Activated effector memory CD4-positive, alpha-beta T cell treated with anti-CD3 and anti-CD28 coated beads, Interleukin-2, amount 50 U/mL, for 16 hours (primary cell): ENCODE results near the gene VWA7.
"Not testable (repeated sequence)": the region's sequence is repeated elsewhere in the genome, so short reads cannot be mapped to it uniquely, and the experiment has no call there.

Source experiments
- DNase-seq: peaks from one replicate; pipeline ENCODE4 v3.0.0-alpha.2; 2020

VWA7 gene

GRCh38 chr6:31799781-31800180, 22.7 kb upstream of the VWA7 start:
- DNase-seq = no peak

GRCh38 chr6:31797588-31797987, 20.5 kb upstream of the VWA7 start:
- DNase-seq = peak; percentile 74

- DNase-seq = no peak
Observed at GRCh38 chr6:31796993-31797385, 19.9 kb upstream of the VWA7 start.

- peak; percentile 95 for DNase-seq
Observed at GRCh38 chr6:31795616-31796298, 18.6 kb upstream of the VWA7 start, which contains the start of gene VARS1. Gene VARS1 (minus strand): TSS chr6:31795752. CDS start chr6:31795217, 535 bp downstream.

GRCh38 chr6:31794866-31795615, 17.9 kb upstream of the VWA7 start:
- DNase-seq = no peak

- DNase-seq = no peak
Observed at GRCh38 chr6:31794294-31794865, 17.3 kb upstream of the VWA7 start.

GRCh38 chr6:31793927-31794245, 16.8 kb upstream of the VWA7 start:
- DNase-seq = not testable (repeated sequence)

- no peak for DNase-seq
Observed at GRCh38 chr6:31792761-31793171, 15.6 kb upstream of the VWA7 start.

- DNase-seq = no peak
Observed at GRCh38 chr6:31792090-31792374, 14.9 kb upstream of the VWA7 start.

GRCh38 chr6:31791324-31792089, 14.4 kb upstream of the VWA7 start:
- peak; percentile 73 for DNase-seq

- no peak for DNase-seq
Observed at GRCh38 chr6:31785475-31785874, 8.3 kb upstream of the VWA7 start.

- no peak for DNase-seq
Observed at GRCh38 chr6:31784098-31784925, 7.2 kb upstream of the VWA7 start.

GRCh38 chr6:31782126-31782855, 5.2 kb upstream of the VWA7 start:
- DNase-seq = no peak

GRCh38 chr6:31781244-31782125, 4.4 kb upstream of the VWA7 start:
- DNase-seq = no peak

GRCh38 chr6:31780507-31781243, 3.5 kb upstream of the VWA7 start:
- DNase-seq = no peak

GRCh38 chr6:31779908-31780307, 2.8 kb upstream of the VWA7 start:
- no peak for DNase-seq

GRCh38 chr6:31778999-31779885, 2.1 kb upstream of the VWA7 start:
- no peak for DNase-seq

- DNase-seq = no peak
Observed at GRCh38 chr6:31778193-31778592, 1.1 kb upstream of the VWA7 start.

GRCh38 chr6:31777667-31778050, 531 bp upstream of the VWA7 start:
- no peak for DNase-seq
